T-helper 1 cell treated with Interleukin-12 subunit alpha and Interleukin-12 subunit beta and Interleukin-4 antibody, amounts not matched to agents 30 ng/mL and 1 ng/mL, for 36 hours (primary cell): ENCODE data around the gene ZNF630. TPM values are rescaled to one million over a fixed set of nuclear protein-coding genes. Genes with fewer than 3 reads are reported as not detected.
"Not testable (repeated sequence)": the region's sequence is repeated elsewhere in the genome, so short reads cannot be mapped to it uniquely, and the experiment has no call there.

Source experiments
- intact Hi-C: fragments of 100-400 bp; cut with micrococcal nuclease; formaldehyde crosslinking; loops from one replicate; pipeline ENCODE4 v1.15.1; 2024
- total RNA-seq: library from RNA; stranded (reverse); gene quantifications from 2 replicates; pipeline ENCODE4 v1.2.3, GENCODE V29; 2022

ZNF630 gene
- 0.44 and 0.54 TPM in 2 replicates for total RNA-seq

DNA sequence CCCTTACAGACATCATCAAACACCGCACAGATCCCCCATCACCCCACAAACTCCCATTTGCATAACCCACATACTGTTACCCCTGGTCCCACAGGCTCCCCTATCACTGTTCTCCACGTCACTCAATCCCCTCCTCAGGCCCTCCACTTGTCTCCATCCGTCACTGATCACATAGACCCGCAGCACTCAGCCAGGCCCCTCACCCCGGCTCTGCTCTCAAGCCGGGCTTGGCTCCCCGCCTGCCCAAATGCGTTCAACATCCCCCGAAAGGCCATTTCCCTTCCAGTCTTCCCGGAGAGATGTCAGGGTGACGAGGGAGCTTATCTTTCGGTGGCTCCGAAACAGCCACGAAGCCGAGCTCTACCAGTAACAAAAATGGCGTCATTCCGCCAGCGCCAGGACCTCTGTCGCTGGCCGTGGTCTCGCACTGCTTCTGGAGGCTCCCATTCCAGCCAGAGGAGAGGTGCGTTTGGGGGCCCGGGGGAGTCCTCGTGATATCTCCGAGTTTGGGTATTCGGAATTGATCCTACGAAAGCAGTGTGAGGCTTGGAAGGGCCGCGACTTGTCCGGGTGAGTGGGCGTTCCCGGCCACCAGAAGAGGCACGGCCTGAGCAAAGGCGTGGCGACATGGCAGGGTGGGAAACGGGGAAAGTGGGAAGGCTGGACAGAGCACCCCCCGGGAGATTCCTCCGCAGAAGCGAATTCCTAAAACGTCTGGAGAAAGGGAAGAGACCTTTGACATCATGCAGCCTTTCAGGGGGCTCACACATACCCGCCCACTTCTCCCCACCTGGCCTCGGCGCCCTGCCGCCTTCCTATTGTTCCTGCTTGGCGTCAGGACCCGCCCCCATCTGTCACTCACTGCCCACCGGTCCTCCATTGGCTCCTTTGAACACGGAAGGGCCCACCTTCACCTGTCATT is at the start of gene ZNF630:
TSS of gene ZNF630 (minus strand) at position 577 of the 922 bp plus-strand sequence. CDS start 4,754 bp downstream, outside the sequence.
- intact Hi-C loops: loop anchor here (1.0 to 5.0 kb wide), 3 partner anchors 45 to 666 kb away; partner anchors contain the start of gene EBP

GRCh38 chrX:48107717-48108116 is 36.3 kb upstream of the ZNF630 start:
- intact Hi-C loops: no loop called here

DNA sequence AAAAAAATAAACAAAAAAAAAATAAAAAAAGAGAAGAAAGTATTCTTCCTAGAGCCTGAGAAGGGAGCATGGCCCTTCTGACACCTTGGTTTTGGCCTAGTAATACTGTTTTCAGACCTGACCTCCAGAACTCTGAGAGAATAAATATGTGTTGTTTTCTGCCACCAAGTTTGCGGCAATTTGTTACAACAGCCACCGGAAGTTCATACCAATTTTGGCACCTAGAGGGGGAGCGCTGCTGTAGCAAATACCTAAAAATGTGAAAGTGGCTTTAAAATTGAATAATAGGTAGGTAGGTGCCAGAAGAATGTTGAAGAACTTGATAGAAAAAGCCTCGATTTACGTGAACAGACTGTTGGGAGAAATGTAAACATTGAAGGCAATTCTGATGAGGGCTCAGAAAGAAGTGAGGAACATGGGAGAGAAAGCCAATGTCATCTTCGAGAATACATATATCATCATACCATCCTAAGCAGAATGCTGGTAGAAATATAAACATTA is 31.5 kb upstream of the ZNF630 start:
- intact Hi-C loops: no loop called here

GRCh38 chrX:48101443-48101842 is 30.0 kb upstream of the ZNF630 start:
- intact Hi-C loops: no loop called here

GRCh38 chrX:48092558-48092957 is 21.1 kb upstream of the ZNF630 start:
- intact Hi-C loops: not testable (repeated sequence)

DNA sequence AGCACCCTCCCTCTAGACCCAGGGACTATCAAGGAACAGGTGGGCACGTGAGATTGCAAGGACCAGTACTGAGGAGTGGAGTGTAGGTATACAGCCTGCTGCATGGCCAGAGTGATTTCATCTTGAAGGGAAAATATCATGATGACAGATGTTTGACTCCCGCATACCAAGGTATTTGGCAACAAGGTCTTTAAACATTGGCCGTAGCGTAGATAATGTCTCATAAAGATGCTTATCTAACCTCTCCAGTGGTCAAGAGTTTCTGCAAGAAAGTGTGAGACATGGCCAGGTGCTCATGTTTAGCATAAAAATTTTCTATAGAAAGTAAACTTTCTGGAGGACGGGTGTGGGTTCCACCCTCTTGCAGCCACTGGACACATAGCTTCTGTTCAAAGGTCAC is 18.7 kb upstream of the ZNF630 start:
- intact Hi-C loops: no loop called here

DNA sequence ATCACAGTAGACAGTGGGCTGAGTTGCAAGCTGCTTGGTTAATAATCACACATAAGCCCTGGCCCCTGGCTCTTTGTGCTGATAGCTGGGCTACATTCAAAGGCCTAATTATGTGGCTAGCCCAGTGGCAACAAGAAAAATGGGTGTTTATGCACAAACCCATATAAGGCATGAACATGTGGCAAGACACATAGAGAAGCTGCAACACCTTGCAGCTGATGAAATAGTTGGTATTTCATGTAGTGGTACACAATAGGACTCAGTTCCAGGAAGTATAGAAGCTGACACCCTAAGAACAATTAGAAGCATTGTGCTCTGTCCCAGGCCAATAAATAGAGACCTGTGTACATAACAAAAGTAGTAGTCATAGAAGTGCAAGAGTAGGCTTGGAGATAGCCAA is 14.6 kb upstream of the ZNF630 start:
- intact Hi-C loops: loop anchor here (10.0 kb wide), 1 partner anchor 389 kb away; the partner anchor contains the start of genes FTSJ1 and SLC38A5

- intact Hi-C loops: loop anchor here (1.0 to 10.0 kb wide), 3 partner anchors 391 to 438 kb away; partner anchors contain the start of genes EBP, FTSJ1 and SLC38A5
These were observed 12.3 kb upstream of the ZNF630 start for GRCh38 chrX:48083706-48084105.

DNA sequence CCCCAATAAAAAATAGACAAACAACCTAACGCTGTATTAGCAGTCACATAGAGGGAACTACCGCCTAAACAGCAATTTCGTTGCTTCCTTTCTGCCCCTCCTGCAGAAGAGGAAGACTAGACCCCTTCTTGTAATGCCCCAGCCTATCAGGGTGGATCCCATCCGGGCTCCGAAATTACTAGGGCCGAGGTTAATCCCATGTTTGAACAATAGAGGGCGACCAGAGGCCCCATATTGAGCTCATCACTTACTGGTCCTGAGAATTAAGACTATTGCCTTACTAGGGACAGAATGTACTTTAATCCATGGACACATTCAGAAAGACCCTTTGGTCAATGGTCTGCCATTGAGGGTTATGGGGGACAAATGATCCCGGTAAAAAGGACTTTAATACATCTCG is 11.8 kb upstream of the ZNF630 start:
- intact Hi-C loops: loop anchor here (1.0 to 10.0 kb wide), 3 partner anchors 392 to 438 kb away; partner anchors contain the start of genes EBP, FTSJ1 and SLC38A5

DNA sequence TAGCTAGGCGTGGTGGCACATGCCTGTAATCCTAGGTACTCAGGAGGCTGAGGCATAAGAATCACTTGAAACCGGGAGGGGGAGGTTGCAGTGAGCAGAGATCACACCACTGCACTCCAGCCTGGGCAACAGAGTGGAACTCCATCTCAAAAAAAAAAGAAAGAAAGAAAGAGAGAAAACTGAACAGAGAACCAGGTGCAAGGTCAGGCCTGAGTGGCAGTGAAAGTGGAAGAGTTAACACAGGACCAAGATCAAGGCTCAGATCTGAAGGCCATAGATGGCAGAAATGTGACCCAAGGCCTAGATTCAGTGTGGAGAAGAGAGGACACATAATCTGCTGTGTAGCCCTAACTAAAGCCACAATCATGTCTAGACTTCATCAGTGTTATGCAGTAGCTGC is 4.9 kb upstream of the ZNF630 start:
- intact Hi-C loops: no loop called here

DNA sequence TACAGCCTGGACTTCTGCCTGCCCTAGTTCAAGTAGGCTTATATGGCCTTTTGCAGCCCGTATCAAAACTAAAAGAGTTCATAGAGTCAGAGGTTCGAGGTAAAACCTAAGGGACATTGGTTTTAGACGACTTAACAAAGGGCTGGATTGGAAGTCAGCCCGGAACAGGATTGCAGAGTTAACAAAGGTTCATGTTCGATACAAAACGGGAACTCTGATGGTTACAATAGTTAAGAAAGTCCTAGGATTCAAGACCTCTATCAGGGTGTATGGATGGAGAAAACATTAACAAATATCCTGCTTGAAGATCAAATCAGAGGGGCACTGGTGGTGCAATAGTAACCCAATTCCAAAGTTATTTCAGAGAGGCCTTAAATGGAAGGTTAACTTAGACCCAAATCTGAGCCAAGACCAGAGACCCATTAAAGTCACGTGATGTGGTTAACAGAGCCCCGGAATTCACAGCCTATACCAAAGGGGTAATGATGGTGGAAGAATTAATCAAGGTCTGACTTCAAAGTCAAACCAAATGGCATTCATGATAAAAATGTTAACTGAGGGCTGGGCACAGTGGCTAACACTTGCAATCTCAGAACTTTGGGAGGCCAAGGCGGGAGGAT is 656 bp upstream of the ZNF630 start:
- intact Hi-C loops: loop anchor here (1.0 to 5.0 kb wide), 3 partner anchors 45 to 665 kb away; partner anchors contain the start of gene EBP

DNA sequence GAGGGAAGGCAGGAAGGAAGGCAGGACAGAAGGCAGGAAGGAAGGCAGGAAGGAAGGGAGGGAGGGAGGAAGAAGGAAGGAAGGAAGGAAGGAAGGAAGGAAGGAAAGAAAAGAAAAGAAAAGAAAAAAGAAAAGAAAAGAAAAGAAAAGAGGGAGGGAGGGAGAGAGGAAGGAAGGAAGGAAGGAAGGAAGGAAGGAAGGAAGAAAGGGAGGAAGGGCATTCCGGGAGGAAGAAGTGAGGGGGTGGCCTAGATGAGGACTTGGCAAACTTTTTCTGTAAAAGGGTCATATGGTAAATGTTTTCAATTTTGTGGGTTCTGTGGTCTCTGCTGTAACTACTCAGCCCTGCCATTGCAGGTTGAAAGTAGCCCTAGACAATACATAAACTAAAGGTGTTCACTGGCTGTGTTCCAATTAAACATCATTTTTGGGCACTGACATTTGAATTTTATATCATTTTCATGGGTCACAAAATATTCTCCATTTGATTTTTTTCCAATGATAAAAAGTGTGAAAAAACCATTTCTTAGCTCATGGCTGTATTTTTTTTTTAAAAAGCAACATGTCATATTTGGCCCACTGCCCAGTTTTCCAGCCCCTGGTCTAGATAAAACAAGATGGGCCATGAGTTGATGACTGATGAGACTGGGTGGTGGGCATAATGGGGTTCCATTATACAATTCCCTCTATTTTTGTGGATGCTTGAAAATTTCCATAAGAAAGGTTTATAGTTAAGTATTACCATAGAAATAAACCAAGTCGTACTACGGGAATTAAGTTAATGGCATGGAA is 3.1 kb downstream of the ZNF630 start:
- intact Hi-C loops: no loop called here

- intact Hi-C loops: no loop called here
These were observed 7.2 kb downstream of the ZNF630 start for GRCh38 chrX:48064261-48064660.

DNA sequence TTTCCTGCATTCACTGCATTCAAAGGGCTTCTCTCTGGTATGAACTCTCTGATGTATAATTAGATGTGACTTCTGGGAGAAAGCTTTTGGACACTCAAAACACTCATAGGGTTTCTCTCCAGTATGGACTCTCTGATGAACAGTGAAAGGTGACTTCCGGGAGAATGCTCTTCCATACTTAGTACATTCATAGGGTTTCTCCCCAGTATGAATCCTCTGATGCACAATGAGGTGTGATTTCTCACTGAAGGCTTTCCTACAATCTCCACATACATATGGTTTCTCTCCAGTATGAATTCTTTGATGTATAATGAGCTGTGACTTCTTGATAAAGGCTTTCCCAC is 12.2 kb downstream of the ZNF630 start:
- intact Hi-C loops: no loop called here

GRCh38 chrX:48058621-48059295 is 12.7 kb downstream of the ZNF630 start:
- intact Hi-C loops: no loop called here

DNA sequence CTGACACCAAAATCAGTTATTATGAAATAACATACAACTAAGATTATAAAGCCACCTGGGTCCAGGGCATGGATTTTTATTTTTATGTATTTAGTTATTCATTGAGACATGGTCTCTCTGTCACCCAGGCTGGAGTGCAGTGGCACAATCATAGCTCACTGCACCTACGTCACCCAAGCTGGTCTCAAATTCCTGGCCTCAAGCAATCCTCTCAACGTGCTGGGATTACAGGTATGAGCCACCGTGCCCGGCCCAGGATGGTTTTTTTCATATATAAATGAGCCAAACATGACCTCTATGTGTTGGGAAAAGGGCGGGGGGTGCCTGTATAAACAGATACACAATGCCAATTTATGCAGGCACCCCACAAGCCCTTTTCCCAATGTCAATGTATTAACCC is 24.6 kb downstream of the ZNF630 start:
- intact Hi-C loops: no loop called here

DNA sequence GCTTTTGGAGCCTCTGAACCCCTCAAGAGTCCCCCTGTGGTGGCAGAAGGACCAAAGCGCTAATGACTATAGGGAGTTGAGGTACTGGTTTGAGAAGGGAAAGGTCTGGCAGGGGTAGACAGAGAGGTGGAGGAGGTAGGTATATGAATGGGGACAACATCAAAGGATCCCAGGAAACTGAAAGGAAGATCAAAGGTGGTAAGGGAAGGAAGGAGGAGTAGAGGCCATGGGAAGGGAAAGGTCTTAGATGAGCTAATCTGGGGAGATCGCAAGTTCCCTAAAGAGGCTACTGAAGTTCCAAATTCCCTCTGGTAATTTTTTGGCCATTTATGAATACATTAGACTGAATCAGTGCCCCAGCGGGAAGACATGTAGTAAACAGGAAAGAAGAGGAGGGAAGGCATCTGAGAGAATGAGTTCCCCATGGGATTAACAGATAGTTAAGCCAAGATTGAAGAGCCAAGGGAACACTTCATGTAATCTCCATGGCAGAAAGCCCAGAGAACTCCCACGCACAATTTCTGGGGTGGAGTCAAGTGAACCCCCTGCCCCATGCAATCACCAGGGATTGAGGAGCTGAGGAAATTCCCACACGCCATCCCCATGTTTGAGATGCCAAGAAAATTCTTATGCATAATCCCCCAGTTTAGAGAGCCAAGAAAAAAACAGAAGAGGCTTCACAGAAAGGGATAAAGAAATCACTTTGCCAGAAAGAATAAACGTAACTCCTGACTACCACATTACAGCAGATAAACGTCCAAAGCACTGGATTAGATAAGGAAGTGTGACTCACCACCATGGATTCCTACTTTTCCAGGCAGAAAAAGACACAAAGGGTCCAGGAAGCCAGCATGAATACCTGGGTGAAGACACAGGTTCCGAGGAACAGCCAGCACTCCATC is 25.8 kb downstream of the ZNF630 start:
- intact Hi-C loops: no loop called here

DNA sequence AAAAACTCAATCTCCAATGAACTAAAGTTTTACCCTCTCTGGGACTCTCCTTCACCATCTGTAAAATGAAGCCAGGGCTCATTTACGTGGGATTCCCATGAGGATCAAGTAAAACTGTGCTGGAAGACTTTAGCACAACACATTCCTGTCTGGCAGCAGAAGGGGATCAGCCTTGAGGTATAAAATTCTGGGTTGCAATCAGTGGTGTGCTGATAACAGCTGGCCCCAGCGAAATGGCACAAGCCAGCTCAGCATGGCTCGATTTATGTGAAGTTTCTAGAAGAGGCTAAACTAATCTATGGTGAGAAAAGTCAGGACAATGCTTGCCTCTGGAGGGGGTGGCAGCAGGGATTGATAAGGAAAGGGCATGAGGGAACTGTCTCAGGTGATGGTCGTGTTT is 28.4 kb downstream of the ZNF630 start:
- intact Hi-C loops: no loop called here

GRCh38 chrX:48035891-48036290 is 35.5 kb downstream of the ZNF630 start:
- intact Hi-C loops: no loop called here
